Measurements from ENCODE around the gene TAS2R38.

TAS2R38 gene

DNA sequence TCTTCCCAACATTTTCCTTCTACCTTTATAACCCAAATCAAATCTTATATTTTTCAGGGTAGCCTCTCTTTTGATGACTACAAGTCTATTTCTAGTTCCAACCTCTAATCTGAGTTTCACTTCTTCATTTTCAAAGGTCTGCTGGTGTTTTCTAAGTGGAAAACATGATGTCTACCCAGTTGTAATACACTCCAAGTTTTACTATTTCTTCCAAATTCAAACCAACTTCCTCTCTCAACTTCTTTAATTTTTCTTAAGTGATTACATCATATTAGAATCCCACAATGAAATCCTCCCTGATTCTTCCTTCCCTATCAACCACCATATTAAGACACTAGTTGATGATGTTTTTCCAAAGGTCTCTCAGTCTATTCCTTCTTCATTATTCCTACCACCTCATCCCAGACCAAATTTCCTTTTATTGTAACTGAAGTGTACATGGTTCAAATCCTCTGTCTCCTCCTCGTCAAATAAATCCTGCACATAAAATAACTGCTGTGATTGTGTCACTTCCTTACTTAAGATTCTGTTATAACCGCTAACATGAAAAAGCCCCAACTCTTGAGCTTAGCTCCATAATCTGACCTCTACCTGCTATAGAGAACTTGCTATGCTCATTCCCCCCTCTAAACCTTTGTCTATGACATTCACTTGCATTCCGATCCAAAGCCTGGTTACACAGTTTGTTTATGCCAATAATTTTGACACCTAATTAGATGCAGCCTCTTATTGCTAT, 12.7 kb downstream of the TAS2R38 start:
- Histone ChIP-seq H3K27me3 (no peaks in the 10 kb centered on the region), H3K36me3 (no peaks in the 10 kb centered on the region), H3K4me1 (no peaks in the 10 kb centered on the region), H3K4me3 (ENCODE audit: low read depth, low read length) (no peak overlapping the region), H3K9me3 (no peaks in the 10 kb centered on the region)
- TF ChIP-seq, protein P1, sequence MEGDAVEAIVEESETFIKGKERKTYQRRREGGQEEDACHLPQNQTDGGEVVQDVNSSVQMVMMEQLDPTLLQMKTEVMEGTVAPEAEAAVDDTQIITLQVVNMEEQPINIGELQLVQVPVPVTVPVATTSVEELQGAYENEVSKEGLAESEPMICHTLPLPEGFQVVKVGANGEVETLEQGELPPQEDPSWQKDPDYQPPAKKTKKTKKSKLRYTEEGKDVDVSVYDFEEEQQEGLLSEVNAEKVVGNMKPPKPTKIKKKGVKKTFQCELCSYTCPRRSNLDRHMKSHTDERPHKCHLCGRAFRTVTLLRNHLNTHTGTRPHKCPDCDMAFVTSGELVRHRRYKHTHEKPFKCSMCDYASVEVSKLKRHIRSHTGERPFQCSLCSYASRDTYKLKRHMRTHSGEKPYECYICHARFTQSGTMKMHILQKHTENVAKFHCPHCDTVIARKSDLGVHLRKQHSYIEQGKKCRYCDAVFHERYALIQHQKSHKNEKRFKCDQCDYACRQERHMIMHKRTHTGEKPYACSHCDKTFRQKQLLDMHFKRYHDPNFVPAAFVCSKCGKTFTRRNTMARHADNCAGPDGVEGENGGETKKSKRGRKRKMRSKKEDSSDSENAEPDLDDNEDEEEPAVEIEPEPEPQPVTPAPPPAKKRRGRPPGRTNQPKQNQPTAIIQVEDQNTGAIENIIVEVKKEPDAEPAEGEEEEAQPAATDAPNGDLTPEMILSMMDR (IDR thresholded peaks at IDR 0.05; ENCODE audit: low read depth, low read length): no peak
- DNase-seq: no peak

DNA sequence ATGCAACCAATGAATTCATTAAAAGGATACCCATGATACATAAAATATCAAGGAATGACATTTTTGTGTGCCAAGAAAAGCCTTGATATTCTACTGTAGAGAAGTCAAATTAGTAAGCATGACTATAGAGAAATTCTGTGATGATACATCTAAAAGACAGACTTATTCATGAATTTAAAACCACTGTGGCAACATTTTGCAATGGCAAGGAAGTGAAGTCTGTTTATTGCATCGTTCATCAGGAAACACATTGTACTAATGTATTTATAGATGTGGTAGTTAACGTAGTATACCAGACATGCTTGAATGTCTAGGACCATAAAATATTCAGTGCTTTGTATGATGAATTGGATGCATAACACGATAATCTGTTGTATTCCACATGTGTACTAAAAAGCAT, 17.5 kb downstream of the TAS2R38 start:
- no peaks in the 10 kb centered on the region for H3K36me3 ChIP-seq
- no peaks in the 10 kb centered on the region for H3K27me3 ChIP-seq
- H3K4me1 ChIP-seq: no peaks in the 10 kb centered on the region
- no peaks in the 10 kb centered on the region for H3K9me3 ChIP-seq
- TF ChIP-seq, protein P1 (IDR thresholded peaks at IDR 0.05; ENCODE audit: low read depth, low read length): no peak
- no peak overlapping the region for H3K4me3 ChIP-seq (ENCODE audit: low read depth, low read length)
- no peak for DNase-seq

DNA sequence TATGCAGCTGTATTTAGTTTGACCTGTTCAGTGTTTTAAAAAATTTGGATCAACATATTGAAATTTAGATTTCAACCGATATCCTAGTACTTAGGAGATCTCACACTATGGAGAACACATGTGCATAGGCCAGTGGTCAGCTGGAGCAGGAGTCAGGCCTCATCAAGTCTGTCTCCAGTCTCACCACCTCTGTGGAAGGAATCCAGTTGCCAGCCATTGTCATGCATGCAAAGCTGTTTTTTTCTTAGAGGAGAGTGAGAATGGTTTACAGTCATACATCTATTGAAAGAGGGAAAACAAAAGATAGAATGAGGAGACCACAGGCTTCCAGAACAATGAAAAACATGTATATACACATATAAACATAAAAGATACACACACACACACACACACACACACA, 19.2 kb downstream of the TAS2R38 start:
- TF ChIP-seq, protein P1 (IDR thresholded peaks at IDR 0.05; ENCODE audit: low read depth, low read length): no peak

DNA sequence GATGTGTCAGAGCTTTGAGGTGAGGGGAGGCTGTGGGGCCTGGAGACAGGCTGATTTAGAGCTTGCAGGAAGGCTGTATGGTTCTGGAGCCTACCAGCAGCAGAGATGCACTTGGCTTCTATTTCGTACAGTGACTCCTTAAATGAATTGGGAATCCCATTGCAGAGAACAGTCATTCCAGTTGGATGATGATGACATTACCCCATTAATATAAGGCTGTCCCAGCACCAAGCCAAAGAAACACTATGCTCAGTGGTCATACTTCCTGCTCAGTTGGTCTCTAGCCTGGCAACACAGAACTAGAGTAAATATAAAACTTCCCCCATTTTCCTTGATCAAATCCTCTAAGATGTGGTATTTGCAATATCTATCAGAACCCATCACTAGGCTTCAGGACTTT, 21.1 kb downstream of the TAS2R38 start:
- H3K4me1 ChIP-seq: no peaks in the 10 kb centered on the region
- TF ChIP-seq, protein P1 (IDR thresholded peaks at IDR 0.05; ENCODE audit: low read depth, low read length): no peak
- no peaks in the 10 kb centered on the region for H3K36me3 ChIP-seq
- H3K4me3 ChIP-seq (ENCODE audit: low read depth, low read length): no peak overlapping the region
- no peaks in the 10 kb centered on the region for H3K27me3 ChIP-seq
- no peaks in the 10 kb centered on the region for H3K9me3 ChIP-seq
- DNase-seq: no peak

More for the DNA sequence above, 19.2 kb downstream of the TAS2R38 start:
- no peak overlapping the region for H3K4me3 ChIP-seq (ENCODE audit: low read depth, low read length)
- no peaks in the 10 kb centered on the region for H3K27me3 ChIP-seq
- H3K9me3 ChIP-seq: no peaks in the 10 kb centered on the region
- no peak for DNase-seq
- H3K4me1 ChIP-seq: no peaks in the 10 kb centered on the region
- H3K36me3 ChIP-seq: no peaks in the 10 kb centered on the region

DNA sequence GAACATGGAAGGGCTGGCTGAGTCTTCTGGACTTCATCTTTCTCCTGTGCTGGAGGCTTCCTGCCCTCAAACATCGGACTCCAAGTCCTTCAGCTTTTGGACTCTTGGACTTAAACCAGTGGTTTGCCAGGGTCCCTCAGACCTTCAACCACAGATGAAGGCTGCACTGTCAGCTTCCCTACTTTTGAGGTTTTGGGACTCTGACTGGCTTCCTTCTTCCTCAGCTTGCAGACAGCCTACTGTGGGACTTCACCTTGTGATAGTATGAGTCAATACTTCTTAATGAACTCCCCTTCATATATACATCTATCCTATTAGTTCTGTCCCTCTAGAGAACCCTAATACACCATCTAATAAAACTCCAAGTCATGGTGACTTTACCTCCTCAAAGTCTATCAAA, 22.8 kb downstream of the TAS2R38 start:
- Histone ChIP-seq H3K4me1 (no peaks in the 10 kb centered on the region), H3K4me3 (ENCODE audit: low read depth, low read length) (no peak overlapping the region), H3K36me3 (no peaks in the 10 kb centered on the region), H3K27me3 (no peaks in the 10 kb centered on the region), H3K9me3 (no peaks in the 10 kb centered on the region)
- TF ChIP-seq, protein P1 (IDR thresholded peaks at IDR 0.05; ENCODE audit: low read depth, low read length): no peak
- no peak for DNase-seq

DNA sequence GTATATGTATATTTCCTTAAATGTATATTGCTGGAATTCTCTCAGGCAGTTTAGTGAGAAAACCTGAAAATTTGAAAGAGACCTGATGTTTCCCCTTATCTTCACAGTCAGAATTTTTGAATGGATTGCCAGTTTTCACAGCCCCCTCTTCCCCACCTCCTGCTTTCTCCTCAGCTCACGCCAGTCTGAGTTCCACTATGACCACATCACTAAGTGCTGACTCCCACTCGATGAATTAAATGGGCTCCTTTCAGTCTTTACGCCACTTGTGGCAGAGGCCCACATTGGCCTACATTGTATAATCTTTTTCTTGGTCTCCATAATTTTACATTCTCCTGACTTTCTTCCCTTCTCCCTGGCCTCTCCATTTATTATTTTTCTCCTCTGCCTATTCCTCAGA, 23.7 kb downstream of the TAS2R38 start:
- no peak for DNase-seq
- Histone ChIP-seq H3K27me3 (no peaks in the 10 kb centered on the region), H3K4me1 (no peaks in the 10 kb centered on the region), H3K9me3 (no peaks in the 10 kb centered on the region), H3K4me3 (ENCODE audit: low read depth, low read length) (no peak overlapping the region), H3K36me3 (no peaks in the 10 kb centered on the region)
- TF ChIP-seq, protein P1 (IDR thresholded peaks at IDR 0.05; ENCODE audit: low read depth, low read length): no peak

Data from BE2C (cell line).